ENCODE results near the gene ZNF780A.

The ZNF780A gene

DNA sequence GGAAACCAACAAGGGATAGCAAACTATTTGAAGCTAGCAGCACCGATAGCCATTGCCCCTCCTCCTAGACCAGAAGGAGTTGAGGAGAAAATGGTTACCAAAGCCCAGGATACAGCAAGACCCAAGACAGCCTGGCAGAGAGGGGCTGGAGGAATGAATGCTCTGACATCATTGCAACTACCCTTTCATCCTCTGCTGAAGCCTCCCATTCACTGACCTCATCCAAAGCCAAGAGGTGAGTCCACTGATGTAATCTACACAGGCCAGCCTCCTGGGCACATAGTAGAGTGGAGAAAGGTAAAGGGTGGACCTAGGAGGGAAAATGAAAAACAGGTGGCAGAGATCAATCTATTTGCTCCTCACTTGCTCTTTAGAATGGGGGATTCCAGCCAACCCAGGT, 42.7 kb upstream of the ZNF780A start:
- TF ChIP-seq ZNF8 (CRISPR knock-in tag; IDR thresholded peaks at IDR 0.05) (no peak), GLIS3 (CRISPR knock-in tag; IDR thresholded peaks at IDR 0.05) (no peak), RARB (CRISPR knock-in tag; IDR thresholded peaks at IDR 0.05) (no peak), TCF4 (CRISPR knock-in tag; IDR thresholded peaks at IDR 0.05; ENCODE audit: borderline replicate concordance) (no peak), ZFP3 (CRISPR knock-in tag; IDR thresholded peaks at IDR 0.05) (no peak)
- TF ChIP-seq, protein P1, sequence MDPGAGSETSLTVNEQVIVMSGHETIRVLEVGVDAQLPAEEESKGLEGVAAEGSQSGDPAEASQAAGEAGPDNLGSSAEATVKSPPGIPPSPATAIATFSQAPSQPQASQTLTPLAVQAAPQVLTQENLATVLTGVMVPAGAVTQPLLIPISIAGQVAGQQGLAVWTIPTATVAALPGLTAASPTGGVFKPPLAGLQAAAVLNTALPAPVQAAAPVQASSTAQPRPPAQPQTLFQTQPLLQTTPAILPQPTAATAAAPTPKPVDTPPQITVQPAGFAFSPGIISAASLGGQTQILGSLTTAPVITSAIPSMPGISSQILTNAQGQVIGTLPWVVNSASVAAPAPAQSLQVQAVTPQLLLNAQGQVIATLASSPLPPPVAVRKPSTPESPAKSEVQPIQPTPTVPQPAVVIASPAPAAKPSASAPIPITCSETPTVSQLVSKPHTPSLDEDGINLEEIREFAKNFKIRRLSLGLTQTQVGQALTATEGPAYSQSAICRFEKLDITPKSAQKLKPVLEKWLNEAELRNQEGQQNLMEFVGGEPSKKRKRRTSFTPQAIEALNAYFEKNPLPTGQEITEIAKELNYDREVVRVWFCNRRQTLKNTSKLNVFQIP (CRISPR knock-in tag; IDR thresholded peaks at IDR 0.05; ENCODE audit: borderline replicate concordance, low read depth), result no peak
- TF ChIP-seq, protein P2, sequence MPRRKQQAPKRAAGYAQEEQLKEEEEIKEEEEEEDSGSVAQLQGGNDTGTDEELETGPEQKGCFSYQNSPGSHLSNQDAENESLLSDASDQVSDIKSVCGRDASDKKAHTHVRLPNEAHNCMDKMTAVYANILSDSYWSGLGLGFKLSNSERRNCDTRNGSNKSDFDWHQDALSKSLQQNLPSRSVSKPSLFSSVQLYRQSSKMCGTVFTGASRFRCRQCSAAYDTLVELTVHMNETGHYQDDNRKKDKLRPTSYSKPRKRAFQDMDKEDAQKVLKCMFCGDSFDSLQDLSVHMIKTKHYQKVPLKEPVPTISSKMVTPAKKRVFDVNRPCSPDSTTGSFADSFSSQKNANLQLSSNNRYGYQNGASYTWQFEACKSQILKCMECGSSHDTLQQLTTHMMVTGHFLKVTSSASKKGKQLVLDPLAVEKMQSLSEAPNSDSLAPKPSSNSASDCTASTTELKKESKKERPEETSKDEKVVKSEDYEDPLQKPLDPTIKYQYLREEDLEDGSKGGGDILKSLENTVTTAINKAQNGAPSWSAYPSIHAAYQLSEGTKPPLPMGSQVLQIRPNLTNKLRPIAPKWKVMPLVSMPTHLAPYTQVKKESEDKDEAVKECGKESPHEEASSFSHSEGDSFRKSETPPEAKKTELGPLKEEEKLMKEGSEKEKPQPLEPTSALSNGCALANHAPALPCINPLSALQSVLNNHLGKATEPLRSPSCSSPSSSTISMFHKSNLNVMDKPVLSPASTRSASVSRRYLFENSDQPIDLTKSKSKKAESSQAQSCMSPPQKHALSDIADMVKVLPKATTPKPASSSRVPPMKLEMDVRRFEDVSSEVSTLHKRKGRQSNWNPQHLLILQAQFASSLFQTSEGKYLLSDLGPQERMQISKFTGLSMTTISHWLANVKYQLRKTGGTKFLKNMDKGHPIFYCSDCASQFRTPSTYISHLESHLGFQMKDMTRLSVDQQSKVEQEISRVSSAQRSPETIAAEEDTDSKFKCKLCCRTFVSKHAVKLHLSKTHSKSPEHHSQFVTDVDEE (CRISPR knock-in tag; IDR thresholded peaks at IDR 0.05), result no peak

DNA sequence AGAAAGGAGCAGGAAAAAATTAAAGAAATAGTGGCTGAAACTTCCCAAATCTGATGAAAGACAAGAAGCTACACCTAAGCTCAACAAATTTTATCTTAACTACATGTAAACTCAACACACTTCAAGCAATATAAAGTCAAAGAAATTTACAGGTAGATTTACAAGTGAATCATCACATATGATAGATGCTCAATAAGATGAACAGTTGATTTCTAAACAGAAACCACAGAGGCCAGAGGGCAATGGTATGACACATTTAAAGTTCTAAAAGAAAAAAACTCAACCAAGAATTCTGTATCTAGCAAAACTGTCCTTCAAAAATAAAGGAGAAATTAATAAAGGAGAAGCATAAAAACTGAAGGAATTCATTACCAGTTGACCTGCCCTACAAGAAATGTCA, 39.3 kb upstream of the ZNF780A start:
- no peak for ATAC-seq
- TF ChIP-seq ZC3H10 (CRISPR knock-in tag; IDR thresholded peaks at IDR 0.05), result no peak

More for the DNA sequence above, 42.7 kb upstream of the ZNF780A start:
- no peak for ATAC-seq

DNA sequence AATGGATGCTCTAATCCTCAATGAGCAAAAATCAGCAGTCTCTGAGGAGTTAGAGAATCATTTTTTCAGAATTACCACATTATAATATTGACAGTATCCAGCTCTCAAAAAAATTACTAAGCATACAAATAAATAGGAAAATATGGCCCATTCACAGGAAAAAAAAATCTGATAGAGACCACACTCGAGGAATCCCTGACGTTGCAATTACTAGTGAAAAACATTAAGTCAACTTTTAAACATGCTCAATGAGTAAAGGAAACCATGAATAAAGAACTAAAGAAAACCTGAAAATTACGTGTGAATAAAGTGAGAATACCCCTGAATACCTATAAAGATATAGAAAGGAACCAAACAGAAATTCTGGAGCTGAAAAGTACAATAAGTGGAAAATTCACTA, 38.7 kb upstream of the ZNF780A start:
- no peak for TF ChIP-seq BACH2 (CRISPR knock-in tag; IDR thresholded peaks at IDR 0.05; ENCODE audit: borderline replicate concordance)
- TF ChIP-seq, protein P1 (CRISPR knock-in tag; IDR thresholded peaks at IDR 0.05; ENCODE audit: borderline replicate concordance, low read depth), result no peak
- TF ChIP-seq, protein P3, sequence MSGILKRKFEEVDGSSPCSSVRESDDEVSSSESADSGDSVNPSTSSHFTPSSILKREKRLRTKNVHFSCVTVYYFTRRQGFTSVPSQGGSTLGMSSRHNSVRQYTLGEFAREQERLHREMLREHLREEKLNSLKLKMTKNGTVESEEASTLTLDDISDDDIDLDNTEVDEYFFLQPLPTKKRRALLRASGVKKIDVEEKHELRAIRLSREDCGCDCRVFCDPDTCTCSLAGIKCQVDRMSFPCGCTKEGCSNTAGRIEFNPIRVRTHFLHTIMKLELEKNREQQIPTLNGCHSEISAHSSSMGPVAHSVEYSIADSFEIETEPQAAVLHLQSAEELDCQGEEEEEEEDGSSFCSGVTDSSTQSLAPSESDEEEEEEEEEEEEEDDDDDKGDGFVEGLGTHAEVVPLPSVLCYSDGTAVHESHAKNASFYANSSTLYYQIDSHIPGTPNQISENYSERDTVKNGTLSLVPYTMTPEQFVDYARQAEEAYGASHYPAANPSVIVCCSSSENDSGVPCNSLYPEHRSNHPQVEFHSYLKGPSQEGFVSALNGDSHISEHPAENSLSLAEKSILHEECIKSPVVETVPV (CRISPR knock-in tag; IDR thresholded peaks at IDR 0.05), result no peak
- TF ChIP-seq TCF4 (CRISPR knock-in tag; IDR thresholded peaks at IDR 0.05; ENCODE audit: borderline replicate concordance), result no peak
- no peak for TF ChIP-seq ISL1 (CRISPR knock-in tag; IDR thresholded peaks at IDR 0.05)
- TF ChIP-seq OSR1 (CRISPR knock-in tag; IDR thresholded peaks at IDR 0.05), result no peak
- TF ChIP-seq, protein P4, sequence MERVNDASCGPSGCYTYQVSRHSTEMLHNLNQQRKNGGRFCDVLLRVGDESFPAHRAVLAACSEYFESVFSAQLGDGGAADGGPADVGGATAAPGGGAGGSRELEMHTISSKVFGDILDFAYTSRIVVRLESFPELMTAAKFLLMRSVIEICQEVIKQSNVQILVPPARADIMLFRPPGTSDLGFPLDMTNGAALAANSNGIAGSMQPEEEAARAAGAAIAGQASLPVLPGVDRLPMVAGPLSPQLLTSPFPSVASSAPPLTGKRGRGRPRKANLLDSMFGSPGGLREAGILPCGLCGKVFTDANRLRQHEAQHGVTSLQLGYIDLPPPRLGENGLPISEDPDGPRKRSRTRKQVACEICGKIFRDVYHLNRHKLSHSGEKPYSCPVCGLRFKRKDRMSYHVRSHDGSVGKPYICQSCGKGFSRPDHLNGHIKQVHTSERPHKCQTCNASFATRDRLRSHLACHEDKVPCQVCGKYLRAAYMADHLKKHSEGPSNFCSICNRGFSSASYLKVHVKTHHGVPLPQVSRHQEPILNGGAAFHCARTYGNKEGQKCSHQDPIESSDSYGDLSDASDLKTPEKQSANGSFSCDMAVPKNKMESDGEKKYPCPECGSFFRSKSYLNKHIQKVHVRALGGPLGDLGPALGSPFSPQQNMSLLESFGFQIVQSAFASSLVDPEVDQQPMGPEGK (CRISPR knock-in tag; IDR thresholded peaks at IDR 0.05; ENCODE audit: borderline replicate concordance), result no peak
- TF ChIP-seq GLIS3 (CRISPR knock-in tag; IDR thresholded peaks at IDR 0.05), result no peak
- no peak for TF ChIP-seq RARB (CRISPR knock-in tag; IDR thresholded peaks at IDR 0.05)
- TF ChIP-seq ZC3H10 (CRISPR knock-in tag; IDR thresholded peaks at IDR 0.05), result no peak
- no peak for ATAC-seq

DNA sequence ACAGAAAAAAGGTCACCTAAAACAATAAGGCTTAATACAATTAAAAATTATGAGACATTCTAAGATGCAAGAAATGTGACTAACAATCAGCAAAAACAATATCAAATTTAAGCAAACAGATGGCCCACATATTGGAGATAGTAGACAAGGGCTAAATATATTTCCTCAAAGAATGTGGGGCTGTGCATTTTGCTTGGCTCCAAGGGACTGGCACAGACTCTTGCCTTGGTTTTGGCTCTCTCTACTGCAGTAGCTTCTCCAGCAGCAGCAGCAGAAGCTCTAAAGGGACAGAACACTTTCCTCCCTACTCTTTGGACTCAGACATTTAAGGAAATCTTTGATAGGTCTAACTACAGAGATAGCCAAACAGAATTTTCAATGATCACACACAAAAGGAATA, 38.2 kb upstream of the ZNF780A start:
- TF ChIP-seq, protein P4 (CRISPR knock-in tag; IDR thresholded peaks at IDR 0.05; ENCODE audit: borderline replicate concordance), result no peak
- no peak for TF ChIP-seq ZNF8 (CRISPR knock-in tag; IDR thresholded peaks at IDR 0.05)
- TF ChIP-seq ISL1 (CRISPR knock-in tag; IDR thresholded peaks at IDR 0.05), result no peak
- ATAC-seq, result no peak

All from SK-N-SH treated with all-trans-retinoic acid at 6 μM for 48 hours (cell line).